ENCODE measurements around the gene CAPZA1. TPM values are rescaled to one million over a fixed set of nuclear protein-coding genes. Genes with fewer than 3 reads are reported as not detected.

CAPZA1 gene
- total RNA-seq, 1 donor from 2014 or later, result 128 TPM

DNA sequence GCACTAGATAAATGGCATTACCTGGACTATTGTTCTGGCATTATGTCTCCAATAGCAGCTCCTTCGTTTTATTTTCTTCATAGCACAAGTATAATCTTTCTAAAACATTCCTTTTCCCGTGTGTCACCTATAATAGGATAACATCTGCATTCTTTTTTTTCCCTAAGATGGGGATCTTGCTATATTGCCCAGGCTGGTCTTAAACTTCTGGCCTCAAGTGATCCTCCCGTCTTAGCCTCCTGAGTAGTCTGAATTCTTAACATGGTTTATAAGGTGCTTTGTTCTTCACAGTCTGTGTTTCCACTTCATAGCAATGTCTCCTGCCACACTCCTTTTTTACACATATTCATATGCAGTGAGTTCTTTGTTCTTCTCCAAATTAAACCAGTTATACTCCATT is 46.2 kb downstream of the CAPZA1 start:
- H3K27me3 Mint-ChIP-seq, result no peaks in the 10 kb centered on the region
- TF ChIP-seq, protein P1, sequence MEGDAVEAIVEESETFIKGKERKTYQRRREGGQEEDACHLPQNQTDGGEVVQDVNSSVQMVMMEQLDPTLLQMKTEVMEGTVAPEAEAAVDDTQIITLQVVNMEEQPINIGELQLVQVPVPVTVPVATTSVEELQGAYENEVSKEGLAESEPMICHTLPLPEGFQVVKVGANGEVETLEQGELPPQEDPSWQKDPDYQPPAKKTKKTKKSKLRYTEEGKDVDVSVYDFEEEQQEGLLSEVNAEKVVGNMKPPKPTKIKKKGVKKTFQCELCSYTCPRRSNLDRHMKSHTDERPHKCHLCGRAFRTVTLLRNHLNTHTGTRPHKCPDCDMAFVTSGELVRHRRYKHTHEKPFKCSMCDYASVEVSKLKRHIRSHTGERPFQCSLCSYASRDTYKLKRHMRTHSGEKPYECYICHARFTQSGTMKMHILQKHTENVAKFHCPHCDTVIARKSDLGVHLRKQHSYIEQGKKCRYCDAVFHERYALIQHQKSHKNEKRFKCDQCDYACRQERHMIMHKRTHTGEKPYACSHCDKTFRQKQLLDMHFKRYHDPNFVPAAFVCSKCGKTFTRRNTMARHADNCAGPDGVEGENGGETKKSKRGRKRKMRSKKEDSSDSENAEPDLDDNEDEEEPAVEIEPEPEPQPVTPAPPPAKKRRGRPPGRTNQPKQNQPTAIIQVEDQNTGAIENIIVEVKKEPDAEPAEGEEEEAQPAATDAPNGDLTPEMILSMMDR (conservative IDR thresholded peaks at IDR 0.05), result no peak
- no peak for DNase-seq (ENCODE audit: extremely low spot score, unreplicated experiment)
- no peak overlapping the region for H3K27ac Mint-ChIP-seq
- H3K4me3 Mint-ChIP-seq, result no peak overlapping the region
- no peaks in the 10 kb centered on the region for H3K4me1 Mint-ChIP-seq (ENCODE audit: unreplicated experiment)
- H3K36me3 Mint-ChIP-seq, result peaks cover 49% of the 10 kb centered on the region
- H3K9me3 Mint-ChIP-seq, result no peaks in the 10 kb centered on the region

DNA sequence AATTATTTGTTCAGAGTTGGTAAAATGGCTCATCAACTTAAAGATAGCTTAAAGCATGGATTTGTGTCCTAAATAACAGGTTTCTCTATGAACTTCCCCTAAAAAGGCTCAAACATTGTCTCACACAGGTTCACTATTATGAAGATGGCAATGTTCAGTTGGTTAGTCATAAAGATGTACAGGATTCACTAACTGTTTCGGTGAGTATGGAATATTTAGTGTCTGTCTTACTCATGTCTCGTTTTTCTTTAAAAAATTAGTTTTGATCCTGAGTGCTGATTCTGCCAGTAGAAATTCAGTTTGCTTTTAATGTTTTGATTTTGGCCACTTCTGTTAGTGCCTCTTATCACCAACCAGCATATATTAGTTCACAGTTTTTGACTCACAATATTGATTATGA is 47.3 kb downstream of the CAPZA1 start:
- Mint-ChIP-seq H3K36me3 (peaks cover 44% of the 10 kb centered on the region), H3K4me1 (ENCODE audit: unreplicated experiment) (no peaks in the 10 kb centered on the region), H3K4me3 (no peak overlapping the region), H3K9me3 (no peaks in the 10 kb centered on the region), H3K27me3 (no peaks in the 10 kb centered on the region), H3K27ac (no peak overlapping the region)
- DNase-seq (ENCODE audit: extremely low spot score, unreplicated experiment), result no peak
- TF ChIP-seq, protein P1 (conservative IDR thresholded peaks at IDR 0.05), result no peak

DNA sequence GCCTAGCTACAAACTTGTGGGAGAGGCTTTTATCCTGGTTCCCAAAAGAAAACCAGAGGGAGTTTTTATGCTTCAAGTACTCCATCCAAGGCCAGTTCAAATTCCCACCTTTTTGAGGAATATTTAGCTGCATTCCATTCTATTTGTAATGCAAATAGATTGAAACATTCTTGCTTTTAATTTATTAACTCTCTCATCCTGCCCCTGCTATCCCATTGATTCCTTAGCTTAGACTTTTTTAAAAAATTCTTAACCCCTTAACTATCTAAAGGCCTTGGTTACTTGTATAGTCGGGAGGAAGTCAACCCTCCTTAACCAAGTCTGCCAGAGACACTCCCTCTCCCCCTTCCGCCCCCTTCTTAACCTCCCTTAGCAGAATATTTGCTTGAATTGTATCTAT is 52.4 kb downstream of the CAPZA1 start:
- Mint-ChIP-seq H3K27me3 (no peaks in the 10 kb centered on the region), H3K36me3 (peaks cover 38% of the 10 kb centered on the region), H3K4me1 (ENCODE audit: unreplicated experiment) (peaks cover 24% of the 10 kb centered on the region), H3K4me3 (no peak overlapping the region), H3K27ac (no peak overlapping the region), H3K9me3 (no peaks in the 10 kb centered on the region)
- DNase-seq (ENCODE audit: extremely low spot score, unreplicated experiment), result no peak
- TF ChIP-seq, protein P1 (conservative IDR thresholded peaks at IDR 0.05), result no peak

DNA sequence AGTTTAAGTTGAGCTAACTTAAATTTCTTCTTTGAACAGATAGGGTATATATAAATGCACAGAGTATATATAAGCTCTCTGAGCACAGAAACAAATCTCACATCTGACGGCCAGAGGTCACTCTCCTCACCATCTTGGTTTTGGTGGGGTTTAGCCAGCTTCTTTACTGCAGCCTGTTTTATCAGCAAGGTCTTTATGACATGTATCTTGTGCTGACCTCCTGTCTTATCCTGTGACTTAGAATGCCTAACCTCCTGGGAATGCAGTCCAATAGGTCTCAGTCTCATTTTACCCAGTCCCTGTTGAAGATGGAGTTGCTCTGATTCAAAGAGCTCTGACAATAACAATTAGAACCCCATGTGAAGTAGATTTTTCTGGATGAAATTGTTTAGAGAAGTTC is 53.2 kb downstream of the CAPZA1 start:
- TF ChIP-seq, protein P1 (conservative IDR thresholded peaks at IDR 0.05), result no peak

DNA sequence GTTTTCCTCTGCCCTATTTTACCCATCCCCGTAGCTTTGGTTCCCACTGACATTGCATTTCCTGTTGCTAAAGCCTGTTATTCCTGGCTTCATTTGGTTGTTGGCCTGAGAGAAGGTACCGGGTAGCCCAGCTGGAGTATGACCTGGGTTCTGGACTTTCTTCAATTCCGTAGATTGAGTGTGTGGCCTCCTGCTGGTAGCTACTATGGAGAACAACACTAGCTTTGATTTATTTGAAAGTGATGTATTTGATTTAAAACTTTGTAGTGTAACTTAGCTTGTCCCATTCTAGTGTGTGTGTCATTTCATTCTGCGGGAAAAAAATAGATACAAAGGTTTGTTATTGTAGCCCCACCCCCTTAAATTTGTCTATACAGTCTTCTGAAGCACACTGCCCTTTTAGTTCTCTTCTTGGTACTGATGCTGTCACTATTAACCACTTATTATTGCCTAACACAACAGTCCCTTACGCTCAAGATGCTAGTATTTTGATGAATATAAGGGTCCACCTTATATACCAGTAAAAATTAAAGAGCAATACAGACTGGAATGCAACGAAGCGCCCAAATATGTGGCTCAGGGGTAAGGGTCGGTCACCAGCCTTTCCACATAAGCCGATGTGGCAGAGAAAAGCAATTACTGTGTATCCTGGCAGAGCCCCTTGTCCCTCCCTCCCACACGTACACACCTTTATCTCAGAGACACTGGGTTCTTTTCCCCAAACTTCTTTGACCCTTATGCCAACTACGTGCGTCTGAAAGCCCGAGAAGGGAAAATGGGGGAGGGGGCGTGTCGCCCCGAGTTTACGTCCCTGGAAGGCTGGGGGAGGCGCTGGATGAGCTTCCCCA is 54.2 kb downstream of the CAPZA1 start:
- H3K27ac Mint-ChIP-seq, result peak overlapping the region; percentile 94
- no peaks in the 10 kb centered on the region for H3K9me3 Mint-ChIP-seq
- H3K27me3 Mint-ChIP-seq, result no peaks in the 10 kb centered on the region
- H3K4me3 Mint-ChIP-seq, result peak overlapping the region; percentile 97
- DNase-seq (ENCODE audit: extremely low spot score, unreplicated experiment), result no peak
- H3K36me3 Mint-ChIP-seq, result peaks cover 42% of the 10 kb centered on the region
- TF ChIP-seq, protein P1 (conservative IDR thresholded peaks at IDR 0.05), result peak; percentile 70
- H3K4me1 Mint-ChIP-seq (ENCODE audit: unreplicated experiment), result peaks cover 28% of the 10 kb centered on the region

More for the DNA sequence above, 53.2 kb downstream of the CAPZA1 start:
- peak overlapping the region; percentile 94 for H3K27ac Mint-ChIP-seq
- no peak for DNase-seq (ENCODE audit: extremely low spot score, unreplicated experiment)
- H3K4me3 Mint-ChIP-seq, result peak overlapping the region; percentile 97
- H3K36me3 Mint-ChIP-seq, result peaks cover 39% of the 10 kb centered on the region
- no peaks in the 10 kb centered on the region for H3K9me3 Mint-ChIP-seq
- H3K4me1 Mint-ChIP-seq (ENCODE audit: unreplicated experiment), result peaks cover 24% of the 10 kb centered on the region
- no peaks in the 10 kb centered on the region for H3K27me3 Mint-ChIP-seq
